Natural killer cell (primary cell): ENCODE data around the gene SSRP1. TPM values are rescaled to one million over a fixed set of nuclear protein-coding genes. Genes with fewer than 3 reads are reported as not detected.

Experiments
- ATAC-seq, 3 donors: fragments of 150-1000 bp in 2 of 3; fragments of 200-7000 bp in 1 of 3; cut with Tn5 transposase; 1 replicate in 1 of 3; 2 replicates in 2 of 3; pipeline ENCODE4 v1.10.0; 2021; ENCODE audit warnings: mild to moderate bottlenecking in 2 of 3, moderate library complexity in 2 of 3
- DNase-seq, 2 donors: peaks; one replicate each; pipeline versions ENCODE4 v3.0.0 to v3.0.0-alpha.2; 2013 to 2021; ENCODE audit warnings: mixed read lengths in 1 of 2
- H3K27ac ChIP-seq: one replicate; pipeline ENCODE4 v1.5.1; 2013; ENCODE audit warnings: mild to moderate bottlenecking, low read length
- H3K27me3 ChIP-seq: one replicate; pipeline ENCODE4 v1.6.1; 2013; ENCODE audit warnings: low read length; ENCODE audit not compliant: control insufficient read depth, insufficient read depth
- H3K36me3 ChIP-seq: one replicate; pipeline ENCODE4 v1.6.1; 2013; ENCODE audit warnings: low read length; ENCODE audit not compliant: control insufficient read depth, insufficient read depth
- H3K4me1 ChIP-seq: one replicate; pipeline ENCODE4 v1.6.1; 2013; ENCODE audit warnings: low read length; ENCODE audit not compliant: control insufficient read depth, insufficient read depth
- H3K4me3 ChIP-seq: one replicate; pipeline ENCODE4 v1.5.1; 2013; ENCODE audit warnings: low read length
- H3K9me3 ChIP-seq: one replicate; pipeline ENCODE4 v1.6.1; 2013; ENCODE audit warnings: low read length; ENCODE audit not compliant: control insufficient read depth, insufficient read depth
- H3K27ac Mint-ChIP-seq, 2 donors: one replicate each; pipeline ENCODE4 v1.8.0; 2022; ENCODE audit warnings: mild to moderate bottlenecking in 2 of 2, mixed read lengths in 2 of 2, moderate library complexity in 1 of 2
- H3K27me3 Mint-ChIP-seq, 2 donors: one replicate each; pipeline ENCODE4 v1.8.0; 2022; ENCODE audit warnings: low read depth in 2 of 2, mixed read lengths in 2 of 2
- H3K36me3 Mint-ChIP-seq: one replicate; pipeline ENCODE4 v1.8.0; 2022; ENCODE audit warnings: mixed read lengths
- H3K4me1 Mint-ChIP-seq, 2 donors: one replicate each; pipeline ENCODE4 v1.8.0; 2022; ENCODE audit warnings: mixed read lengths in 2 of 2
- H3K4me3 Mint-ChIP-seq: one replicate; pipeline ENCODE4 v1.8.0; 2022; ENCODE audit warnings: mild to moderate bottlenecking, moderate library complexity, mixed read lengths
- H3K9me3 Mint-ChIP-seq, 2 donors: one replicate each; pipeline ENCODE4 v1.8.0; 2022; ENCODE audit warnings: mixed read lengths in 2 of 2
- CTCF ChIP-seq: fragments of 200-600 bp; IDR thresholded peaks from one replicate; pipeline ENCODE4 v1.8.0; 2022; ENCODE audit warnings: antibody characterized with exemption
- WGBS: methylation state at CpG from one replicate; pipeline ENCODE4 v1.1.7; 2013; ENCODE audit warnings: missing lambda C conversion rate; ENCODE audit not compliant: insufficient coverage; 5-methylcytosine and 5-hydroxymethylcytosine counted together
- intact Hi-C: fragments of 100-400 bp; cut with micrococcal nuclease; formaldehyde crosslinking; loops from one replicate; pipeline ENCODE4 v1.14.2; 2022
- total RNA-seq, 4 donors: library from RNA; stranded (reverse); fragments of 120-200 nt in 1 of 4; gene quantifications; one replicate each; pipeline versions ENCODE4 v1.2.3 to v1.2.4, GENCODE V29; 2013 to 2022

The SSRP1 gene
- total RNA-seq, 3 donors from 2014 or later (not counting 1 experiment from before 2014, with no cell fraction given), result 45.5 to 50.0 (median 47.1) TPM

- DNase-seq (no peak), ATAC-seq (no peak)
- peaks cover 12% of the 10 kb centered on the region for H3K36me3 Mint-ChIP-seq
- H3K4me3 Mint-ChIP-seq, result peak overlapping the region; percentile 91
- intact Hi-C loops, result no loop called here
- H3K4me3 ChIP-seq, result no peak overlapping the region
- no peak for TF ChIP-seq CTCF
- no peaks in the 10 kb centered on the region for H3K27me3 Mint-ChIP-seq
- peaks cover 13% of the 10 kb centered on the region for H3K36me3 ChIP-seq
- H3K4me1 ChIP-seq, result peaks cover 19% of the 10 kb centered on the region
- no peaks in the 10 kb centered on the region for H3K9me3 Mint-ChIP-seq
- WGBS, result 100% methylated on average over 2 of the region's 3 CpGs
- peak overlapping the region; percentile 71 to 96 for H3K27ac Mint-ChIP-seq
- H3K27me3 ChIP-seq, result no peaks in the 10 kb centered on the region
- peaks cover 10 to 35% of the 10 kb centered on the region in 2 donors for H3K4me1 Mint-ChIP-seq
- no peaks in the 10 kb centered on the region for H3K9me3 ChIP-seq
- H3K27ac ChIP-seq, result no peak overlapping the region
Measured at GRCh38 chr11:57323167-57323854, 12.4 kb downstream of the SSRP1 start.

GRCh38 chr11:57322256-57323166 lies 13.2 kb downstream of the SSRP1 start:
- no peak for ATAC-seq
- H3K27ac ChIP-seq, result no peak overlapping the region
- peak overlapping the region; percentile 69 to 96 for H3K27ac Mint-ChIP-seq
- TF ChIP-seq CTCF, result no peak
- no peaks in the 10 kb centered on the region for H3K27me3 Mint-ChIP-seq
- peaks cover 10% of the 10 kb centered on the region for H3K36me3 ChIP-seq
- H3K4me1 ChIP-seq, result peaks cover 19% of the 10 kb centered on the region
- WGBS, result 83% methylated on average over 12 of the region's 13 CpGs
- H3K4me1 Mint-ChIP-seq, result peaks cover 10 to 35% of the 10 kb centered on the region in 2 donors
- DNase-seq, result peak in 1 of 2 donors; percentile 36
- no peaks in the 10 kb centered on the region for H3K9me3 Mint-ChIP-seq
- no peaks in the 10 kb centered on the region for H3K9me3 ChIP-seq
- intact Hi-C loops, result no loop called here
- H3K4me3 ChIP-seq, result no peak overlapping the region
- H3K36me3 Mint-ChIP-seq, result peaks cover 8% of the 10 kb centered on the region
- peak overlapping the region; percentile 91 for H3K4me3 Mint-ChIP-seq
- H3K27me3 ChIP-seq, result no peaks in the 10 kb centered on the region

- H3K36me3 ChIP-seq, result peaks cover 1% of the 10 kb centered on the region
- no peak overlapping the region for H3K27ac ChIP-seq
- no peaks in the 10 kb centered on the region for H3K9me3 ChIP-seq
- 90% methylated on average over 5 of the region's 6 CpGs for WGBS
- no peak for TF ChIP-seq CTCF
- DNase-seq (no peak), ATAC-seq (no peak)
- Mint-ChIP-seq H3K4me1 (peaks cover 10 to 35% of the 10 kb centered on the region in 2 donors), H3K36me3 (no peaks in the 10 kb centered on the region), H3K9me3 (no peaks in the 10 kb centered on the region), H3K27ac (peak overlapping the region in 1 of 2 donors; percentile 0), H3K27me3 (no peaks in the 10 kb centered on the region), H3K4me3 (peak overlapping the region; percentile 40)
- no peak overlapping the region for H3K4me3 ChIP-seq
- intact Hi-C loops, result no loop called here
- H3K4me1 ChIP-seq, result peaks cover 19% of the 10 kb centered on the region
- no peaks in the 10 kb centered on the region for H3K27me3 ChIP-seq
Measured at GRCh38 chr11:57321388-57322255, 14.1 kb downstream of the SSRP1 start.
